ENCODE results near the gene NCK2. TPM values are rescaled to one million over a fixed set of nuclear protein-coding genes. Genes with fewer than 3 reads are reported as not detected.

Gene NCK2
- total RNA-seq, 6 experiments from 2014 or later: 18.6 to 20.2 (median 19.8) TPM

DNA sequence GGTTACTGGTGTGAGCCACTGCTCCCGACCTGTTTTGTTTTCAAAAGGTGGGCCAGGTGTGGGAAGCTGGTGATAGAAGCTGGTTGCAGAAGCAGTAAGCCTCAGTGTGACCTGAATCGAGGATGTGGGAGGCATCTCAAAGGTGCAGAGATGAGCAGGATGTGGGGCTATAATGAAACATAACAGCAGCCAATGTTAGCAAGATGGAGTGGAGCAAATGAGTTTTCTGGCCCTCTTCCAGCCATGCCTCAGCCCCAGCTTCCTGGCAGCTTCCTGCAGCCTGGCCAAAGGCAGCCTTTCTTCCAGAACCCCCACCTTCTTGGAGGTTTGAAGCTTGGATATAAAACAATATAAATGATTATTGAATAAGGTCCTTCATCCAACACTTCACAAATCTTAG, 184.8 kb downstream of the NCK2 start:
- no peak for DNase-seq
- Mint-ChIP-seq H3K9me3 (no peaks in the 10 kb centered on the region; the same call in 1 of the 2 replicates), H3K4me1 (ENCODE audit: low read depth) (no peaks in the 10 kb centered on the region), H3K4me3 (no peak overlapping the region), H3K27me3 (ENCODE audit: insufficient read depth) (peaks cover 18% of the 10 kb centered on the region), H3K36me3 (ENCODE audit: low read depth) (no peaks in the 10 kb centered on the region), H3K27ac (no peak overlapping the region)
- TF ChIP-seq, protein P1, sequence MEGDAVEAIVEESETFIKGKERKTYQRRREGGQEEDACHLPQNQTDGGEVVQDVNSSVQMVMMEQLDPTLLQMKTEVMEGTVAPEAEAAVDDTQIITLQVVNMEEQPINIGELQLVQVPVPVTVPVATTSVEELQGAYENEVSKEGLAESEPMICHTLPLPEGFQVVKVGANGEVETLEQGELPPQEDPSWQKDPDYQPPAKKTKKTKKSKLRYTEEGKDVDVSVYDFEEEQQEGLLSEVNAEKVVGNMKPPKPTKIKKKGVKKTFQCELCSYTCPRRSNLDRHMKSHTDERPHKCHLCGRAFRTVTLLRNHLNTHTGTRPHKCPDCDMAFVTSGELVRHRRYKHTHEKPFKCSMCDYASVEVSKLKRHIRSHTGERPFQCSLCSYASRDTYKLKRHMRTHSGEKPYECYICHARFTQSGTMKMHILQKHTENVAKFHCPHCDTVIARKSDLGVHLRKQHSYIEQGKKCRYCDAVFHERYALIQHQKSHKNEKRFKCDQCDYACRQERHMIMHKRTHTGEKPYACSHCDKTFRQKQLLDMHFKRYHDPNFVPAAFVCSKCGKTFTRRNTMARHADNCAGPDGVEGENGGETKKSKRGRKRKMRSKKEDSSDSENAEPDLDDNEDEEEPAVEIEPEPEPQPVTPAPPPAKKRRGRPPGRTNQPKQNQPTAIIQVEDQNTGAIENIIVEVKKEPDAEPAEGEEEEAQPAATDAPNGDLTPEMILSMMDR (IDR thresholded peaks at IDR 0.05): no peak

DNA sequence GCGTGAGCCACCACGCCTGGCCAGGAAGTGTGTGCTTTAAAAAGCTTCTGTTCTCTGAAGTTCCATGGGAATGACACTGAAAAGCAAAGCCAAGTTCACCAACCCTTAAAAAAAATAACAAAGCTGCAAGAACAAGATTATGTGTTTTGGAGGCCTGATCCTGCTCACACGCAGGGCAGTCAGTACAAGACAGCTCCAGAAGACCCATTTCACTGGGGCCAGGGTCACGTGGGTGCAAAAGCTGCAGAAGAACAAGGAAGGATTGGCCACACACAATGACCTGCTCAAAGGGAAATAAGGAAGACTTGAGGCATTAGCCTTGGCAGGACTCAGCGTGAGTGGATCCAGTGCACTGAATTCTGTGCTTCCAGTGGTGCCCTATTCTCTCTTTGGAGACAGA, 187.9 kb downstream of the NCK2 start:
- H3K4me1 Mint-ChIP-seq (ENCODE audit: low read depth): no peaks in the 10 kb centered on the region
- no peak overlapping the region for H3K4me3 Mint-ChIP-seq
- peaks cover 16% of the 10 kb centered on the region for H3K27me3 Mint-ChIP-seq (ENCODE audit: insufficient read depth)
- no peaks in the 10 kb centered on the region for H3K36me3 Mint-ChIP-seq (ENCODE audit: low read depth)
- TF ChIP-seq, protein P1 (IDR thresholded peaks at IDR 0.05): no peak
- DNase-seq: no peak
- no peak overlapping the region for H3K27ac Mint-ChIP-seq
- H3K9me3 Mint-ChIP-seq: no peaks in the 10 kb centered on the region; the same call in 1 of the 2 replicates

DNA sequence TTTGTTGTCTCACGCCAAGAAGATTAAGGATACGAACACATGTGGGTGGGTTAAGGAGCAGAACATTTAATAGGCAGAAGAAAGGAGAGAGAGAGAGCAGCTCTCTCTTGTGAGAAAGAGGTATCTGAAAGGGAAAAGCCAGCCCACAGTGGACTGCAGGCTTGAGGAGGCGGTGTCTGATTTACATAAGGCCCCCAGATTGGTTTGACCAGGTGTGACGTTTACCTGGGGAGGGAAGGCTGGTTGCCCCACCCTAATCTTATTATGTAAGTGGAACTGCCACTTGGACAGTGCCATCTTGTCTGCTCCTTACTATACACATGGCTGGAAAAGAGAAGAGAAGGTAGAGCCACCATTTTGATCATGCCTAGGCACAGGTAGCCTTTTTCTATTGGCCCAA, 189.2 kb downstream of the NCK2 start:
- Mint-ChIP-seq H3K4me1 (ENCODE audit: low read depth) (no peaks in the 10 kb centered on the region), H3K9me3 (no peaks in the 10 kb centered on the region; the same call in 1 of the 2 replicates), H3K36me3 (ENCODE audit: low read depth) (no peaks in the 10 kb centered on the region), H3K27ac (no peak overlapping the region), H3K27me3 (ENCODE audit: insufficient read depth) (peaks cover 16% of the 10 kb centered on the region), H3K4me3 (no peak overlapping the region)
- DNase-seq: no peak
- TF ChIP-seq, protein P1 (IDR thresholded peaks at IDR 0.05): no peak

DNA sequence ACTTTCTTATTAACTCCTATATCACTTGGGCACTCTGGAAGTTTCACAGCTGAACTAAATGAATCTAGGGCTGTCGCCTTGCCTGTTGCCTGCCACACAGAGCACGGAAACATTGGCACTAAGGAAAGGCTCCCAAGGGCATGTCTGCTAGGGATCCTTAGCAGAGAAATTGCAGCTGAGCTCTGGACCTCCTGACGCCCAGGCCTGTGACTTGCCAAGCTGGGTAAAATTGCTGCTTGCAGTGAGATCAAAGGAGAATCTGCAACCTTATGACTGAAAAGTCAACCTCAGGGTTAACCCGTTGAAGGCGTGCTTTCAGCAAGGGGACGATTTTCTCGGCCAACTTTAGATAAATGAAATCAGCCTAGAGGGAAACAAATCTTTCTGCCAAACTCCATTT, 189.8 kb downstream of the NCK2 start:
- DNase-seq: no peak
- H3K4me1 Mint-ChIP-seq (ENCODE audit: low read depth): no peaks in the 10 kb centered on the region
- no peaks in the 10 kb centered on the region for H3K36me3 Mint-ChIP-seq (ENCODE audit: low read depth)
- H3K4me3 Mint-ChIP-seq: no peak overlapping the region
- no peak overlapping the region for H3K27ac Mint-ChIP-seq
- peaks cover 2% of the 10 kb centered on the region; the same call in 1 of the 2 replicates for H3K9me3 Mint-ChIP-seq
- TF ChIP-seq, protein P1 (IDR thresholded peaks at IDR 0.05): no peak
- H3K27me3 Mint-ChIP-seq (ENCODE audit: insufficient read depth): peaks cover 18% of the 10 kb centered on the region

DNA sequence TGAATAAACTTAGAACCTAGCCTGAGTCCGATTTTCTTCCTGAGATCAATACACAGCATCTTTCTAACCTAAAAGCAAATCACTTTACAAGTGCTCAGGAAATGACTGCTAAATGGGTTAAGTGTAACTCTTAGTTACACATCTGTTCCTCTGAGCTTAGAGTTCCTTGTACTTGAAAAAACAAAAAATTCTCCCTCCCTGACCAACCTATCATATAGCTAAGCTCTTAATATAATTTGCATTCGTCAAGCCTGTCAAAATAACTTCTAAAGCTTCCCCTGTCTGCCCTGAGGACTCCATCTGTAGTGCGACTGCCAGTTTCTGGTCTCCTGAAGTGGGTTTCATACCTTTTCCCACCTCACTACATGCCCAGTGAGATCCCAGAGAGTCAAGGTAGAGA, 190.4 kb downstream of the NCK2 start:
- Mint-ChIP-seq H3K4me3 (no peak overlapping the region), H3K9me3 (peaks cover 4% of the 10 kb centered on the region; the same call in 1 of the 2 replicates), H3K27ac (no peak overlapping the region), H3K36me3 (ENCODE audit: low read depth) (no peaks in the 10 kb centered on the region), H3K4me1 (ENCODE audit: low read depth) (no peaks in the 10 kb centered on the region), H3K27me3 (ENCODE audit: insufficient read depth) (peaks cover 16% of the 10 kb centered on the region)
- DNase-seq: no peak
- TF ChIP-seq, protein P1 (IDR thresholded peaks at IDR 0.05): no peak

DNA sequence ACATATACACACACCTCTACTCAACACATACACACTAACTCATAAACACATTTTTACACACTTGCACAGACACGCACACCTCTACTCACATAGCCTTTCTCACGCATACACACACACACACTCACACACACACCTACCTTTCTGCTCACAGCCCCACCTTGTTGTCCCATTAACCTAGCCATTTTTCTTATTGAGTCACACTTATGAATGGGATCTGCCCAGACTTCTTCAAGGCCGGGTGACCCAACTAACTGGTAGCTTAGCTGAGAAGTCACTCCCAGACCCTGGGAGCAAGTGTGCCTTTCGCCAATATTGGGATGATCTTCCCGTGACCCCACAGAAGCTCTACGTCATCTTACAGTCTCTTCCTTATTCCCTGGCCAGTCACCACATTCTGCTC, 192.2 kb downstream of the NCK2 start:
- H3K9me3 Mint-ChIP-seq: peaks cover 4% of the 10 kb centered on the region; the same call in 1 of the 2 replicates
- TF ChIP-seq, protein P1 (IDR thresholded peaks at IDR 0.05): no peak
- no peaks in the 10 kb centered on the region for H3K4me1 Mint-ChIP-seq (ENCODE audit: low read depth)
- H3K27ac Mint-ChIP-seq: no peak overlapping the region
- no peak for DNase-seq
- H3K4me3 Mint-ChIP-seq: no peak overlapping the region
- H3K27me3 Mint-ChIP-seq (ENCODE audit: insufficient read depth): peaks cover 10% of the 10 kb centered on the region
- H3K36me3 Mint-ChIP-seq (ENCODE audit: low read depth): no peaks in the 10 kb centered on the region

All from HFFc6 (cell line).